Sigmoid colon (tissue), 4 donors: ENCODE data around the gene ALKBH6.

ENCODE experiments used
- EP300 ChIP-seq, 4 donors: sonication (generic); formaldehyde crosslinking; IDR thresholded peaks; one replicate each; pipeline ENCODE4 v1.6.1; 2017; ENCODE audit warnings: antibody characterized with exemption in 4 of 4
- POLR2A ChIP-seq, 2 donors: fragments of 450-650 bp; IDR thresholded peaks; one replicate each; pipeline ENCODE4 v1.6.1; 2016; ENCODE audit warnings: antibody characterized with exemption in 2 of 2, mild to moderate bottlenecking in 2 of 2, moderate library complexity in 2 of 2
- POLR2AphosphoS5 ChIP-seq, 4 donors: sonication (generic); formaldehyde crosslinking; IDR thresholded peaks; one replicate each; pipeline ENCODE4 v1.6.1; 2017; ENCODE audit warnings: antibody characterized with exemption in 4 of 4
- TF ChIP-seq, protein P1 (sequence below), 4 experiments: fragments of 450-650 bp in 3 of 4; fragments of 200-600 bp in 1 of 4; IDR thresholded peaks; one replicate each; pipeline ENCODE4 v1.5.1; 2016 to 2019; ENCODE audit warnings: antibody characterized with exemption in 4 of 4, mild to moderate bottlenecking in 3 of 4, moderate library complexity in 2 of 4

- TF ChIP-seq, protein P1, sequence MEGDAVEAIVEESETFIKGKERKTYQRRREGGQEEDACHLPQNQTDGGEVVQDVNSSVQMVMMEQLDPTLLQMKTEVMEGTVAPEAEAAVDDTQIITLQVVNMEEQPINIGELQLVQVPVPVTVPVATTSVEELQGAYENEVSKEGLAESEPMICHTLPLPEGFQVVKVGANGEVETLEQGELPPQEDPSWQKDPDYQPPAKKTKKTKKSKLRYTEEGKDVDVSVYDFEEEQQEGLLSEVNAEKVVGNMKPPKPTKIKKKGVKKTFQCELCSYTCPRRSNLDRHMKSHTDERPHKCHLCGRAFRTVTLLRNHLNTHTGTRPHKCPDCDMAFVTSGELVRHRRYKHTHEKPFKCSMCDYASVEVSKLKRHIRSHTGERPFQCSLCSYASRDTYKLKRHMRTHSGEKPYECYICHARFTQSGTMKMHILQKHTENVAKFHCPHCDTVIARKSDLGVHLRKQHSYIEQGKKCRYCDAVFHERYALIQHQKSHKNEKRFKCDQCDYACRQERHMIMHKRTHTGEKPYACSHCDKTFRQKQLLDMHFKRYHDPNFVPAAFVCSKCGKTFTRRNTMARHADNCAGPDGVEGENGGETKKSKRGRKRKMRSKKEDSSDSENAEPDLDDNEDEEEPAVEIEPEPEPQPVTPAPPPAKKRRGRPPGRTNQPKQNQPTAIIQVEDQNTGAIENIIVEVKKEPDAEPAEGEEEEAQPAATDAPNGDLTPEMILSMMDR (IDR thresholded peaks at IDR 0.05) = no peak
- TF ChIP-seq POLR2A (IDR thresholded peaks at IDR 0.05) (no peak), EP300 (IDR thresholded peaks at IDR 0.05) (no peak), POLR2AphosphoS5 (IDR thresholded peaks at IDR 0.05) (no peak)
Observed at GRCh38 chr19:35988824-35989223, 25.2 kb downstream of the ALKBH6 start.
